B cell (primary cell): ENCODE measurements around the gene GOLGA6L2.

Source experiments
- CTCF ChIP-seq: fragments of 200-600 bp; IDR thresholded peaks from one replicate; pipeline ENCODE4 v1.8.0; 2022; ENCODE audit warnings: antibody characterized with exemption, mild to moderate bottlenecking
- EZH2 ChIP-seq: IDR thresholded peaks from 2 replicates; pipeline ENCODE4 v1.6.1; 2012; ENCODE audit warnings: borderline replicate concordance, low read depth, mild to moderate bottlenecking, moderate library complexity, low read length; ENCODE audit not compliant: insufficient read depth, poor library complexity, severe bottlenecking

DNA sequence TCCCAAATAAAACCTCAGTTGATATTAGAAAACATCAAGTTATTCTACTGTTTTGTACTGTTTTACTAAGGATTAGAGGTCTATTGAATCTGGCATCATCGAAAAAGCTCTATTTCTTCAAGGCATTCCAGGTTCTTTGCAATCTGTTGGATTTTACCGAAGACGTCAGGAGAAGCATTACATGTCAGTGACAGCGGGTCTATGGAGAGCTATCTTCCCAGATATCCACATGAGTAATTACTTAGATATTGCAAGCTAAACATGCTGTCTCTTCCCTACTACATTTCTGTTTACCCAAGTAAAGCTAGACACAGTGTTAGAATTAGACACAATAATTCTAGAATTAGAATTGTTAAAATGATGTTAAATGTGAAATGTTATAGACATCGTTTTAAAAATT, 10.8 kb upstream of the GOLGA6L2 start:
- TF ChIP-seq EZH2 (no peak), CTCF (no peak)
